OCI-LY7 (cell line): ENCODE measurements around the gene WDFY3. TPM values are rescaled to one million over a fixed set of nuclear protein-coding genes. Genes with fewer than 3 reads are reported as not detected.

ENCODE experiments used
- BruUV-seq: library from RNA; stranded (reverse); fragments of 400-500 nt; replicated peaks from 2 replicates; lab custom pipeline; 2021; lab: Mats Ljungman, UMichigan
- CTCF ChIA-PET: fragments of 300-600 bp; sonication (Branson Sonifier 250); formaldehyde crosslinking; loops from one replicate; lab custom pipeline; 2022; ENCODE audit warnings: antibody characterized with exemption; ENCODE audit not compliant: unreplicated experiment; lab: Charles Lee
- POLR2A ChIA-PET: fragments of 300-600 bp; sonication (Branson Sonifier 250); formaldehyde crosslinking; loops from one replicate; lab custom pipeline; 2022; ENCODE audit warnings: antibody characterized with exemption; lab: Charles Lee
- DNase-seq: peaks from one replicate; pipeline ENCODE4 v3.0.0-alpha.2; 2015; ENCODE audit warnings: low spot score
- H2AFZ ChIP-seq: fragments of 200-600 bp; sonication (generic), shearing (Covaris generic); 2 replicates; pipeline ENCODE4 v1.6.1; 2014; ENCODE audit warnings: mild to moderate bottlenecking, antibody characterized with exemption, low read length, moderate library complexity
- H3K27ac ChIP-seq: fragments of 200-600 bp; sonication (generic); 2 replicates; pipeline ENCODE4 v1.5.1; 2014; ENCODE audit warnings: mixed run types, low read depth, mild to moderate bottlenecking, moderate library complexity, low read length, inconsistent platforms; ENCODE audit not compliant: poor library complexity, severe bottlenecking
- H3K36me3 ChIP-seq: fragments of 200-600 bp; sonication (generic); 2 replicates; pipeline ENCODE4 v1.6.1; 2014; ENCODE audit warnings: mild to moderate bottlenecking, antibody characterized with exemption, low read length, moderate library complexity, mixed read lengths; ENCODE audit not compliant: insufficient read depth
- H3K4me1 ChIP-seq: fragments of 200-600 bp; sonication (generic); 2 replicates; pipeline ENCODE4 v1.5.1; 2014; ENCODE audit warnings: mild to moderate bottlenecking, low read length; ENCODE audit not compliant: insufficient read depth, poor library complexity, severe bottlenecking
- H3K4me2 ChIP-seq: fragments of 200-600 bp; sonication (generic); 2 replicates; pipeline ENCODE4 v1.6.1; 2014; ENCODE audit warnings: mild to moderate bottlenecking, low read length
- H3K4me3 ChIP-seq: fragments of 200-600 bp; sonication (generic); 2 replicates; pipeline ENCODE4 v1.5.1; 2014; ENCODE audit warnings: mild to moderate bottlenecking, low read depth, low read length; ENCODE audit not compliant: poor library complexity, severe bottlenecking
- H3K79me2 ChIP-seq: fragments of 200-600 bp; sonication (generic); 2 replicates; pipeline ENCODE4 v1.6.1; 2016; ENCODE audit warnings: low read depth, mild to moderate bottlenecking, low read length, moderate library complexity, mixed read lengths; ENCODE audit not compliant: insufficient read depth
- H3K9me2 ChIP-seq: fragments of 200-600 bp; sonication (generic); 2 replicates; pipeline ENCODE4 v1.6.1; 2016; ENCODE audit warnings: mild to moderate bottlenecking, low read length, mixed read lengths; ENCODE audit not compliant: insufficient read depth
- H3K9me3 ChIP-seq: fragments of 200-600 bp; sonication (generic); 2 replicates; pipeline ENCODE4 v1.6.1; 2014; ENCODE audit warnings: mild to moderate bottlenecking, mixed run types, low read length, mixed read lengths
- H4K20me1 ChIP-seq: fragments of 200-600 bp; sonication (generic); 2 replicates; pipeline ENCODE4 v1.6.1; 2014; ENCODE audit warnings: mild to moderate bottlenecking, antibody characterized with exemption, low read length, moderate library complexity, mixed read lengths; ENCODE audit not compliant: insufficient read depth
- EZH2phosphoT487 ChIP-seq: fragments of 200-600 bp; sonication (generic); IDR thresholded peaks from 2 replicates; pipeline ENCODE4 v1.6.1; 2018; ENCODE audit warnings: low read depth, borderline replicate concordance, mild to moderate bottlenecking, mixed run types, antibody characterized with exemption, low read length, moderate library complexity, mixed read lengths
- intact Hi-C: fragments of 100-400 bp; cut with micrococcal nuclease; formaldehyde crosslinking; loops from one replicate; pipeline ENCODE4 v1.10.0; 2022; ENCODE audit not compliant: unreplicated experiment
- total RNA-seq, 2 experiments: library from RNA; depleted of rRNA in 1 of 2; stranded (reverse); fragments of >200 nt in 1 of 2; shearing (Covaris generic) in 1 of 2; gene quantifications; 2 replicates each; pipeline ENCODE4 v1.2.3, GENCODE V29; 2014 to 2022
- TF ChIP-seq, protein P1 (sequence below): fragments of 200-600 bp; sonication (generic); conservative IDR thresholded peaks from 2 replicates; pipeline ENCODE4 v1.5.1; 2014; ENCODE audit warnings: mild to moderate bottlenecking, antibody characterized with exemption, low read length, moderate library complexity, mixed read lengths

The WDFY3 gene
- total RNA-seq, 2 experiments from 2014 or later, result not detected

DNA sequence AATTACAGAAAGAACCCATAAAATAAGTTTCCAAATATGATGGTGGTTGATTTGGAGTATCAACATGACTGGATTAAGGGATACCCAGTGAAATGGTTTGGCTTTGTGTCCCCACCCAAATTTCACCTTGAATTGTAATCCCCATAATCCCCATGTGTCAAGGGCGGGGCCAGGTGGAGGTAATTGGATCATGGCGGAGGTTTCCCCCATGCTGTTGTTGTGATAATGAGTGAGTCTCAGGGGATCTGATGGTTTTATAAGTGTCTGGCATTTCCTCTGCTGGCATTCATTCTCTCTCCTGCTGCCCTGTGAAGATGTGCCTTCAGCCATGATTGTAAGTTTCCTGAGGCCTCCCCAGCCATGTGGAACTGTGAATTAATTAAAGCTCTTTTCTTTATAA is 39.1 kb downstream of the WDFY3 start:
- no peak overlapping the region for H2AFZ ChIP-seq
- intact Hi-C loops, result no loop called here
- CTCF ChIA-PET, result no interaction called here
- no peak for DNase-seq
- no peaks in the 10 kb centered on the region for H4K20me1 ChIP-seq
- no peaks in the 10 kb centered on the region for H3K9me3 ChIP-seq
- no peaks in the 10 kb centered on the region for H3K79me2 ChIP-seq
- TF ChIP-seq, protein P1, sequence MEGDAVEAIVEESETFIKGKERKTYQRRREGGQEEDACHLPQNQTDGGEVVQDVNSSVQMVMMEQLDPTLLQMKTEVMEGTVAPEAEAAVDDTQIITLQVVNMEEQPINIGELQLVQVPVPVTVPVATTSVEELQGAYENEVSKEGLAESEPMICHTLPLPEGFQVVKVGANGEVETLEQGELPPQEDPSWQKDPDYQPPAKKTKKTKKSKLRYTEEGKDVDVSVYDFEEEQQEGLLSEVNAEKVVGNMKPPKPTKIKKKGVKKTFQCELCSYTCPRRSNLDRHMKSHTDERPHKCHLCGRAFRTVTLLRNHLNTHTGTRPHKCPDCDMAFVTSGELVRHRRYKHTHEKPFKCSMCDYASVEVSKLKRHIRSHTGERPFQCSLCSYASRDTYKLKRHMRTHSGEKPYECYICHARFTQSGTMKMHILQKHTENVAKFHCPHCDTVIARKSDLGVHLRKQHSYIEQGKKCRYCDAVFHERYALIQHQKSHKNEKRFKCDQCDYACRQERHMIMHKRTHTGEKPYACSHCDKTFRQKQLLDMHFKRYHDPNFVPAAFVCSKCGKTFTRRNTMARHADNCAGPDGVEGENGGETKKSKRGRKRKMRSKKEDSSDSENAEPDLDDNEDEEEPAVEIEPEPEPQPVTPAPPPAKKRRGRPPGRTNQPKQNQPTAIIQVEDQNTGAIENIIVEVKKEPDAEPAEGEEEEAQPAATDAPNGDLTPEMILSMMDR, result no peak
- no peak for TF ChIP-seq EZH2phosphoT487
- H3K4me1 ChIP-seq, result no peaks in the 10 kb centered on the region
- POLR2A ChIA-PET, result no interaction called here
- H3K4me3 ChIP-seq, result no peak overlapping the region
- H3K27ac ChIP-seq, result no peak overlapping the region
- no TSS peak for BruUV-seq
- no peaks in the 10 kb centered on the region for H3K9me2 ChIP-seq
- H3K4me2 ChIP-seq, result no peak overlapping the region
- no peaks in the 10 kb centered on the region for H3K36me3 ChIP-seq

DNA sequence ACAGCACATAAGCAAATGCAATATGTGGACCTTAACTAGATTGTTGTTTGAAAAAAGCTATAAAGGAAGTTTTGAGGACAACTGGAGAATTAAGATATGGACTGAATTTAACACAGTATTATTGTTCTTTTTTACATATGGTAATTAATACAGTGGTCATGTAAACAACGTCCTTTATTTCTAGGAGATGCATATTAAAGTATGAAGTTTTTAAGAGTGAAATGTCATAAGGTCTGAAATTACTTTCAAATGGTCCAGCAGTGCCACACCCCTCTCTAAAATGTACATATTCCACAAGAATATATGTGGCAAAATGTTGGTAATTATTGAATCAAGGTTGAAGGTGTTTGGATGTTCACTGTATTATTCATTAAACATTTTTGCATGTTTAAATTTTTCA is 40.9 kb downstream of the WDFY3 start:
- H4K20me1 ChIP-seq, result no peaks in the 10 kb centered on the region
- no peak for DNase-seq
- H3K9me3 ChIP-seq, result no peaks in the 10 kb centered on the region
- H3K4me3 ChIP-seq, result no peak overlapping the region
- no peaks in the 10 kb centered on the region for H3K79me2 ChIP-seq
- ChIA-PET POLR2A (interaction anchor here (0.6 kb wide), 1 partner anchor 708 kb away, joined by 6 read pairs; no protein-coding TSS in a partner anchor), CTCF (no interaction called here)
- H3K9me2 ChIP-seq, result no peaks in the 10 kb centered on the region
- H3K4me1 ChIP-seq, result no peaks in the 10 kb centered on the region
- H3K36me3 ChIP-seq, result no peaks in the 10 kb centered on the region
- no peak overlapping the region for H2AFZ ChIP-seq
- BruUV-seq, result no TSS peak
- H3K4me2 ChIP-seq, result no peak overlapping the region
- no peak overlapping the region for H3K27ac ChIP-seq
- intact Hi-C loops, result no loop called here
- no peak for TF ChIP-seq EZH2phosphoT487
- TF ChIP-seq, protein P1, result no peak

DNA sequence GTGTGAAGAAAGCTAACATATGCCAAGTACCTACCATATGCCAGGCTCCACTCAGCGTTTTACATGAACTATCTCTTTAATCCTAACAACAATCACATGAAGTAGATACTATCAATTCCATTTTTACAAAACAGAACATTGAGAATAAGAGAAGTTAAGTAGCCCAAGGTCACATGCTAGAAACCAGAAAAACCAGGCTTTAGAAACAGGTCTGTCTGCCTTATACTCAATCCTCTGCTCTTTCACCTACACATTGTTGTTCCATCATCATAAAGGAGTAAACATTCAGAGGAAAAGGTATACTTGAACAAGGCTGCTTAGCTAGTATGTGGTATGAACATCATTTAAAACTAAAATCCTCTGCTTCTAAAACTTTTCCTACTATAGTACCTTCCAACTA is 42.1 kb downstream of the WDFY3 start:
- Histone ChIP-seq H3K36me3 (no peaks in the 10 kb centered on the region), H3K9me2 (no peaks in the 10 kb centered on the region), H3K4me3 (no peak overlapping the region), H3K27ac (no peak overlapping the region), H3K4me1 (no peaks in the 10 kb centered on the region), H3K79me2 (no peaks in the 10 kb centered on the region), H2AFZ (no peak overlapping the region), H3K4me2 (no peak overlapping the region), H4K20me1 (no peaks in the 10 kb centered on the region), H3K9me3 (no peaks in the 10 kb centered on the region)
- intact Hi-C loops, result no loop called here
- no peak for DNase-seq
- no peak for TF ChIP-seq EZH2phosphoT487
- TF ChIP-seq, protein P1, result no peak
- POLR2A ChIA-PET, result interaction anchor here (0.8 kb wide), 1 partner anchor 12 kb away, joined by 4 read pairs; no protein-coding TSS in a partner anchor
- no TSS peak for BruUV-seq
- CTCF ChIA-PET, result no interaction called here
